Measurements from ENCODE around the gene TCEAL3. TPM values are rescaled to one million over a fixed set of nuclear protein-coding genes. Genes with fewer than 3 reads are reported as not detected.

TCEAL3 gene
- total RNA-seq, 1 donor from 2014 or later, result 38.4 TPM

DNA sequence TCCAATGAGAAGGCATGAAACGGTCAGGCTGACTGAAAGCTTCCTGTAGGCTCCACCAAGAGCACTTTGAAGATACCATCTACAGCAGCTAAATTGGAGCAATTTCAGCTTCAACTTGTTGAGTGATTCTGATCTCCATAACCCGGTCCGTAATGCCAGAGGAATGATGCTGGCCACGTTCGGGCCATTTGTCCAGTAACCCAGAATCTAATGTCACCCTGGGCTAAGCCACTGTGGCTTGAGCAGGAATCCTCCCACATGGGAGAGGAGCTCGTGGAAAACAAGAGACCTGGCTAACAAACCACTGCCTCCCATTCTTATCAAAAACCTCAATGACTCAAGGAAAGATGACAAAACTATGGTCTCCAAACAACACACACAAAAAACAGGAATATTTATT lies 36.6 kb upstream of the TCEAL3 start:
- H3K27ac Mint-ChIP-seq (ENCODE audit: unreplicated experiment), result no peak overlapping the region
- H3K9me3 Mint-ChIP-seq (ENCODE audit: unreplicated experiment), result no peaks in the 10 kb centered on the region
- no peaks in the 10 kb centered on the region for H3K27me3 Mint-ChIP-seq (ENCODE audit: unreplicated experiment)
- no peaks in the 10 kb centered on the region for H3K36me3 Mint-ChIP-seq (ENCODE audit: unreplicated experiment)
- no peak overlapping the region for H3K4me3 Mint-ChIP-seq (ENCODE audit: unreplicated experiment)
- no peaks in the 10 kb centered on the region for H3K4me1 Mint-ChIP-seq (ENCODE audit: unreplicated experiment)
- TF ChIP-seq, protein P1, sequence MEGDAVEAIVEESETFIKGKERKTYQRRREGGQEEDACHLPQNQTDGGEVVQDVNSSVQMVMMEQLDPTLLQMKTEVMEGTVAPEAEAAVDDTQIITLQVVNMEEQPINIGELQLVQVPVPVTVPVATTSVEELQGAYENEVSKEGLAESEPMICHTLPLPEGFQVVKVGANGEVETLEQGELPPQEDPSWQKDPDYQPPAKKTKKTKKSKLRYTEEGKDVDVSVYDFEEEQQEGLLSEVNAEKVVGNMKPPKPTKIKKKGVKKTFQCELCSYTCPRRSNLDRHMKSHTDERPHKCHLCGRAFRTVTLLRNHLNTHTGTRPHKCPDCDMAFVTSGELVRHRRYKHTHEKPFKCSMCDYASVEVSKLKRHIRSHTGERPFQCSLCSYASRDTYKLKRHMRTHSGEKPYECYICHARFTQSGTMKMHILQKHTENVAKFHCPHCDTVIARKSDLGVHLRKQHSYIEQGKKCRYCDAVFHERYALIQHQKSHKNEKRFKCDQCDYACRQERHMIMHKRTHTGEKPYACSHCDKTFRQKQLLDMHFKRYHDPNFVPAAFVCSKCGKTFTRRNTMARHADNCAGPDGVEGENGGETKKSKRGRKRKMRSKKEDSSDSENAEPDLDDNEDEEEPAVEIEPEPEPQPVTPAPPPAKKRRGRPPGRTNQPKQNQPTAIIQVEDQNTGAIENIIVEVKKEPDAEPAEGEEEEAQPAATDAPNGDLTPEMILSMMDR (IDR thresholded peaks at IDR 0.05), result no peak
- no peak for DNase-seq (ENCODE audit: extremely low spot score, unreplicated experiment)

DNA sequence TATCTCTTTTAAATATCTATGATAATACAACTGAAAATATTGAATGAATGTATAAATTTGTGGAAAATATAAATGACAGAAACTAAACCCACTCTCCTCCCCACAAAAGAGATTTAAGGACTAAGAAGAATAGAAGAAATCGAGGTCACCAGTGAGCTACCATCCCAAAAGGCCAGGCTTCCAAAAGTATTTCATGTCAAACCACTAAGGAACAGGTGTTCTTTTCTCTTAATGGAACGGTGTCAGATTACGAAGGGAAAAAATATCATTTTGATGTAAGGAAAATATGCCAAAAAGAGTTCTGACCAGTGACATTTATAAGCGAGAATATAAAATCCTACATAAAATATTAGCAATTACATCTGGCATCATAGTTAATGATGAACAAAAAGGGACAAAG lies 36.0 kb upstream of the TCEAL3 start:
- no peak for DNase-seq (ENCODE audit: extremely low spot score, unreplicated experiment)
- Mint-ChIP-seq H3K9me3 (ENCODE audit: unreplicated experiment) (no peaks in the 10 kb centered on the region), H3K27me3 (ENCODE audit: unreplicated experiment) (no peaks in the 10 kb centered on the region), H3K27ac (ENCODE audit: unreplicated experiment) (no peak overlapping the region), H3K4me1 (ENCODE audit: unreplicated experiment) (no peaks in the 10 kb centered on the region), H3K4me3 (ENCODE audit: unreplicated experiment) (no peak overlapping the region), H3K36me3 (ENCODE audit: unreplicated experiment) (no peaks in the 10 kb centered on the region)
- TF ChIP-seq, protein P1 (IDR thresholded peaks at IDR 0.05), result no peak

DNA sequence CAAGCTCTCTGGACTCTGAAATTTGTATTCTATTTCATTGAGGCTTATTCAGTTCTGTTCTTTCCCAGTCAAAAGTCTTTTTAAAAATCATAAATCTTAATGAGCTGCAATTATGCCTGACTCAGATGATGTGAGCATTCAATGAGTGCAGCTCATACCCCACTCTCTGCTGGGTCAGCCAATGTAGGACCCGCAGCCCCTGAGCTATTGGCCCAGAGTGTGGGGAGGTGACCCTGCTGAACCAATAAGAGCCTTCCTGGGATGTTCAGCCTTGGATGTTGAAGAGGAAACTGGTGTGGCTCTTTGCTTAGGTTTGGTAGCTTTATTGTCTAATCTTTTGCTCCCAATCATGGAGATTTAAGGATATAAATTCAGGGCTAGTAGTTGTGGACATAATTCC lies 34.6 kb upstream of the TCEAL3 start:
- Mint-ChIP-seq H3K4me3 (ENCODE audit: unreplicated experiment) (no peak overlapping the region), H3K4me1 (ENCODE audit: unreplicated experiment) (no peaks in the 10 kb centered on the region), H3K36me3 (ENCODE audit: unreplicated experiment) (no peaks in the 10 kb centered on the region), H3K9me3 (ENCODE audit: unreplicated experiment) (no peaks in the 10 kb centered on the region), H3K27me3 (ENCODE audit: unreplicated experiment) (no peaks in the 10 kb centered on the region), H3K27ac (ENCODE audit: unreplicated experiment) (no peak overlapping the region)
- TF ChIP-seq, protein P1 (IDR thresholded peaks at IDR 0.05), result no peak
- no peak for DNase-seq (ENCODE audit: extremely low spot score, unreplicated experiment)

DNA sequence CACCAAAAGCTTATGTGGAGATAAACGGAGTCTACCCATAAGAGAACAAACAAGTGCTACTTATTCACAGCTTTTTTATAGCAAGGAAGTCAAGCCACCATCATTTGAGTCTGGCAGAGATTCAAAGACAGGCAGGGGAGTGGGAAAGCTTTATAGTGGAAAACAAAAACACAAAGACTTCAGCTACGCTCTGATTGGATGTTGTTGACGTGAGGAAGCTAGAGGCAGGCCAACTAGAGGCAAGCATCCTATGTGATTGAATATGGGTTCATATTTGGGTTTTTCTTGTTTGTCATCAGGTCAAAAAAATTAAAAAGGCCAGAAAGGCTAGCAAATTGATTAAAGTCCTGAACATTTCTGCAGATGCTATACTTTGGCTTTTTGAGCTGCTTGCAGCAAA lies 23.2 kb upstream of the TCEAL3 start:
- peaks cover 8% of the 10 kb centered on the region for H3K4me1 Mint-ChIP-seq (ENCODE audit: unreplicated experiment)
- no peak for DNase-seq (ENCODE audit: extremely low spot score, unreplicated experiment)
- peak overlapping the region; percentile 92 for H3K27ac Mint-ChIP-seq (ENCODE audit: unreplicated experiment)
- H3K4me3 Mint-ChIP-seq (ENCODE audit: unreplicated experiment), result peak overlapping the region; percentile 88
- TF ChIP-seq, protein P1 (IDR thresholded peaks at IDR 0.05), result no peak
- H3K27me3 Mint-ChIP-seq (ENCODE audit: unreplicated experiment), result no peaks in the 10 kb centered on the region
- peaks cover 16% of the 10 kb centered on the region for H3K9me3 Mint-ChIP-seq (ENCODE audit: unreplicated experiment)
- peaks cover 3% of the 10 kb centered on the region for H3K36me3 Mint-ChIP-seq (ENCODE audit: unreplicated experiment)

- Mint-ChIP-seq H3K27me3 (ENCODE audit: unreplicated experiment) (no peaks in the 10 kb centered on the region), H3K36me3 (ENCODE audit: unreplicated experiment) (peaks cover 3% of the 10 kb centered on the region), H3K9me3 (ENCODE audit: unreplicated experiment) (peaks cover 16% of the 10 kb centered on the region), H3K4me3 (ENCODE audit: unreplicated experiment) (peak within 1 kb of the TSS; percentile 88), H3K27ac (ENCODE audit: unreplicated experiment) (peak within 1 kb of the TSS; percentile 92), H3K4me1 (ENCODE audit: unreplicated experiment) (peaks cover 8% of the 10 kb centered on the region)
- TF ChIP-seq, protein P1 (IDR thresholded peaks at IDR 0.05), result no peak
- no peak for DNase-seq (ENCODE audit: extremely low spot score, unreplicated experiment)
These were observed 22.1 kb upstream of the TCEAL3 start, which contains the start of gene TCEAL4 for GRCh38 chrX:103585411-103586313. Gene TCEAL4 (plus strand): TSS chrX:103585515. CDS start chrX:103586676, 1,161 bp downstream.
